ENCODE data around the gene CBX3. TPM values are rescaled to one million over a fixed set of nuclear protein-coding genes. Genes with fewer than 3 reads are reported as not detected.
A peak's percentile ranks its signal among the peaks of the same experiment; 100 is the strongest.
"Not testable (repeated sequence)": the region's sequence is repeated elsewhere in the genome, so short reads cannot be mapped to it uniquely, and the experiment has no call there.

CBX3 gene
- total RNA-seq, 2 donors from 2014 or later: 34.2 to 63.3 TPM

GRCh38 chr7:26181474-26182227 is 19.9 kb upstream of the CBX3 start:
- no peak for DNase-seq
- intact Hi-C loops (cut with DNase I): no loop called here
- no peaks in the 10 kb centered on the region for H3K27me3 ChIP-seq
- H3K4me1 ChIP-seq: peaks cover 55% of the 10 kb centered on the region
- TF ChIP-seq POLR2A (IDR thresholded peaks at IDR 0.05): no peak
- peak overlapping the region; percentile 20 to 77 (median 44) for H3K27ac ChIP-seq
- 40 to 58% methylated on average over 3 of the region's 3 CpGs for WGBS, 2 donors
- peaks cover 0 to 3% of the 10 kb centered on the region in 2 donors for H3K36me3 ChIP-seq (replicated peaks in 1 of 2; ENCODE audit: insufficient read depth in 1 of 2, low read depth in 2 of 2)
- ATAC-seq: no peak
- H3K9me3 ChIP-seq: no peaks in the 10 kb centered on the region
- no peak overlapping the region for H3K4me3 ChIP-seq

- Histone ChIP-seq H3K4me1 (peaks cover 55% of the 10 kb centered on the region), H3K27me3 (no peaks in the 10 kb centered on the region), H3K9me3 (no peaks in the 10 kb centered on the region), H3K4me3 (no peak overlapping the region), H3K27ac (peak overlapping the region in 2 of 4 donors; percentile 32 to 77), H3K36me3 (replicated peaks in 1 of 2; ENCODE audit: insufficient read depth in 1 of 2, low read depth in 2 of 2) (peaks cover 0 to 3% of the 10 kb centered on the region in 2 donors)
- TF ChIP-seq POLR2A (IDR thresholded peaks at IDR 0.05): peak in 2 of 3 donors; percentile 28 to 29
- TF ChIP-seq CTCF (IDR thresholded peaks at IDR 0.05): no peak
- intact Hi-C loops (cut with DNase I): no loop called here
- peak; percentile 48 to 58 (median 50) for DNase-seq
- 39 to 42% methylated on average over 5 to 6 of the region's 6 CpGs for WGBS, 2 donors
- ATAC-seq: no peak
Observed at GRCh38 chr7:26182283-26182682, 19.3 kb upstream of the CBX3 start.

GRCh38 chr7:26182706-26183105 is 18.8 kb upstream of the CBX3 start:
- intact Hi-C loops (cut with DNase I): no loop called here
- Histone ChIP-seq H3K4me3 (no peak overlapping the region), H3K9me3 (no peaks in the 10 kb centered on the region), H3K27me3 (no peaks in the 10 kb centered on the region), H3K36me3 (replicated peaks in 1 of 2; ENCODE audit: insufficient read depth in 1 of 2, low read depth in 2 of 2) (peaks cover 0 to 3% of the 10 kb centered on the region in 2 donors), H3K4me1 (peaks cover 58% of the 10 kb centered on the region), H3K27ac (peak overlapping the region in 2 of 4 donors; percentile 32 to 77)
- ATAC-seq (no peak), DNase-seq (peak in 1 of 4 donors; percentile 10)
- TF ChIP-seq CTCF (IDR thresholded peaks at IDR 0.05) (no peak), POLR2A (IDR thresholded peaks at IDR 0.05) (no peak)
- 63% methylated on average over 8 of the region's 8 CpGs for WGBS, 2 donors

- Histone ChIP-seq H3K27ac (peak overlapping the region in 2 of 4 donors; percentile 29 to 32), H3K27me3 (no peaks in the 10 kb centered on the region), H3K36me3 (replicated peaks in 1 of 2; ENCODE audit: insufficient read depth in 1 of 2, low read depth in 2 of 2) (peaks cover 3 to 7% of the 10 kb centered on the region in 2 donors), H3K4me3 (no peak overlapping the region), H3K9me3 (no peaks in the 10 kb centered on the region), H3K4me1 (peaks cover 68% of the 10 kb centered on the region)
- ATAC-seq (no peak), DNase-seq (no peak)
- WGBS, 2 donors: 54 to 59% methylated on average over 4 of the region's 4 CpGs
- intact Hi-C loops (cut with DNase I): no loop called here
- TF ChIP-seq CTCF (IDR thresholded peaks at IDR 0.05): no peak
Observed at GRCh38 chr7:26183545-26184280, 17.8 kb upstream of the CBX3 start.

GRCh38 chr7:26184281-26185101 is 17.1 kb upstream of the CBX3 start:
- peak overlapping the region in 1 of 4 donors; percentile 29 for H3K27ac ChIP-seq
- WGBS, 2 donors: 38 to 42% methylated on average over 4 of the region's 4 CpGs
- ATAC-seq: not testable (repeated sequence)

More at GRCh38 chr7:26184281-26185101, 17.1 kb upstream of the CBX3 start:
- H3K4me3 ChIP-seq; DNase-seq; intact Hi-C loops (cut with DNase I); H3K27me3 ChIP-seq; H3K9me3 ChIP-seq: not testable (repeated sequence)
- peaks cover 6 to 15% of the 10 kb centered on the region in 2 donors for H3K36me3 ChIP-seq (replicated peaks in 1 of 2; ENCODE audit: insufficient read depth in 1 of 2, low read depth in 2 of 2)
- peaks cover 74% of the 10 kb centered on the region for H3K4me1 ChIP-seq

All from body of pancreas (tissue), 4 donors.